Measurements from ENCODE around the gene KRTAP5-8.
A peak's percentile ranks its signal among the peaks of the same experiment; 100 is the strongest.
"Not testable (repeated sequence)": the region's sequence is repeated elsewhere in the genome, so short reads cannot be mapped to it uniquely, and the experiment has no call there.

The KRTAP5-8 gene

DNA sequence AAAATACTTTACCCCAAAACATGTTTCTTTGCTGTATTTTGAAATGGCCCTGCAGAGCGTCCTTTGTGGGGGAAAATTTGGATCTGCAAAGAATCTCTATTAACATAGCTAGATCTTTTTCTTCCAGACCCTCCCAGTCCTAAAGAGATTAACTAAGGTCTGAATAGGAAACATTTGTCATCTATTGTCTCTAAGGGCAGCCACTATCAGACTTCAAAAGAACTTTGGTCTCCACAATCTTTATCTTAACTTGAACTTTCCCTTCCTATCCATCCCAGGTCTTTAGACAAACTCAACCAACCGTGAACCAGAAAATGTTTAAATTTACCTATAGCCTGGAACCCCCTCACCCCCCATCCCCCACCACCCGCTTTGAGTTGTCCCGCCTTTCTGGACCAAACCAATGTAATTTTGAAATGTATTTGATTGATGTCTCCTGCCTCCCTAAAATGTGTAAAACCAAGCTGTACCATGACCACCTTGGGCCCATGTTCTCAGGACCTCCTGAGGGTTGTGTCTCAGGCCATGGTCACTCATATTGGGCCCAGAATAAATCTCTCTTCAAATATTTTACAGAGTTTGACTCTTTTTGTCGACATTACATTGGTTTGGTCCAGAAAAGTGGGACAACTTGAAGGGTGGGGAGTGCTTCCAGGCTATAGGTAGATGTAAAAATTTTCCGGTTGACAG, 6.8 kb downstream of the KRTAP5-8 start:
- no peak for DNase-seq

DNA sequence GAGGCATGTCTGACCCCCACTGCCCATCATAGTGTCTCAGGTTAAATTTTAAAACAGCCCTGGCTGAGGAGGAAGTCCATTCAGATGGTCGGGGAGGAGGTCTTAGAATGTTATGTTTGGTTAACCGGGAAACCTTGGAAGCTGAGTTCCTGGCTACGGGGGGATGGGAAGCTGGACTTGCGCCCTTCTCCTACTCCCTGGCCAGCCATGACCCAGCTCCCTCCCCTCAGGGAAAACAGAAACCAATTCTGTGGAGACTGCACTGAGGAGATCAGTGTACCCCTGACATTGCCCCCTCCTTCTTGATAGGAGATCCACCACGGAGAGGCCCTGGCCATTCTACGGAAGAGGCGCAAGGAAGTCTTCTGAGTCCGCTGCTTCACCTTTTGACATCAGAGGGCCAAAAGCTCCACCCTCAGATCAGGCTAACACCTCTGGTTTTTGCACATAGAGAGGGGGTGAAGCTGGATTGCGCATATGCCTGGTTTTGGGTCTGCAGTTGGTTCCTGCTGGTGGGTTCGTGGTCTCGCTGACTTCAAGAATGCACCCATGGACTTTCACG, 7.7 kb downstream of the KRTAP5-8 start:
- DNase-seq, result no peak

DNA sequence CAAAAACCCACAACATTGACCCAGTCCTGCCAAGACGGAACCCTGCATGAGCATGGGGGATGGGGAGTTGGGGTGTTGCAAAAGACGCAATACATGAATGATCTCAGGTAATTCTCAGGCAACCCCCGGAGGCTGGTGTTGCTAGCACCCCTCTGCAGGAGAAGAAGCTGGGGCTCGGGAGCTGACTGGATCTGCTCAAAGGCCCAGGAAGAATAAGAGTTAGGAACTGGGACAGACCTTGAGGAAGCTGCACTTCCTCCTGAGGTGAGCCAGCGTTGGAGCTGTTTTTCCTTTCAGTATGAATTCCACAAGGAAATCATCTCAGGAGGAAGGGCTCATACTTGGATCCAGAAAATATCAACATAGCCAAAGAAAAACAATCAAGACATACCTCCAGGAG, 10.3 kb downstream of the KRTAP5-8 start, which contains the start of gene KRTAP5-9:
TSS of gene KRTAP5-9 (plus strand) at position 301 of the 400 bp plus-strand sequence. CDS start 238 bp downstream, outside the sequence.
- DNase-seq, result no peak

DNA sequence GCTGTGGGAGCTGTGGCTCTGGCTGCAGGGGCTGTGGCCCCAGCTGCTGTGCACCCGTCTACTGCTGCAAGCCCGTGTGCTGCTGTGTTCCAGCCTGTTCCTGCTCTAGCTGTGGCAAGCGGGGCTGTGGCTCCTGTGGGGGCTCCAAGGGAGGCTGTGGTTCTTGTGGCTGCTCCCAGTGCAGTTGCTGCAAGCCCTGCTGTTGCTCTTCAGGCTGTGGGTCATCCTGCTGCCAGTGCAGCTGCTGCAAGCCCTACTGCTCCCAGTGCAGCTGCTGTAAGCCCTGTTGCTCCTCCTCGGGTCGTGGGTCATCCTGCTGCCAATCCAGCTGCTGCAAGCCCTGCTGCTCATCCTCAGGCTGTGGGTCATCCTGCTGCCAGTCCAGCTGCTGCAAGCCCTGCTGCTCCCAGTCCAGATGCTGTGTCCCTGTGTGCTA, 10.9 kb downstream of the KRTAP5-8 start:
- no peak for DNase-seq

DNA sequence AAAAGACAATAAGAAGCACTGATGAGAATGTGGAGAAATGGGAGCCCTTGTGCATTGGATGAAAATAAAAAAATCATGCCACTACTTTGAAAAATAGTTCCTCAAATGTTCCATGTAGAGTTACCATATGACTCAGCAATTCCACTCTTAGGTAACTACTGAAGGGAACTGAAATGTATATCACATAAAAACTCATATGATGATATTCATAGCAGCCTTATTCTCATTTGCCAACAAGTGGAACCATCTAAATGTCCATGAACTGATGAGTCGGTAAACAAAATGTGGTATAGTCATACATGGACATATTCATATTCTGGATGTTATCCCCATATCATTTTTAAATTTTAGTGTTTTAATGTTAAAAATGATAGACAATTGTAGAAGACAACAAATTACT, 13.9 kb downstream of the KRTAP5-8 start:
- no peak for DNase-seq

DNA sequence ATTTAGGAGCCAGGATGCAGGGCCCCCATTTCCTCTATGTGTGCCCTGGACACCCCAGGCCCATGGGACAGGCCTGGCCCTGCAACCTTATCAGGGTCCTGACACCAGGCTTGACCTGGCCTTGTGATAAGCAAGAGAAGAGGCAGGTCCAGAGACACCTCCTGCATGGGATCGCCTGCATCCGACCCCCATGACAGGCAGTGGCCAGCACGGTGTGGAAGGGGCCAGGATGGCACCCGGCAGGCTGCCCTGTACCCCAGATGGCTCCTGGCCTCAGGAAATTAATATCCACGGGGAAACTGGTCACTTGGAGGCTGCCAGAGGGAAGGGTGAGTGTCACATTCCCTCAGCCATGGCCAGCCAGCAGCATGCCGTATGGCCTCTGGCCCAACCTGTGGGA, 17.2 kb downstream of the KRTAP5-8 start:
- DNase-seq, result no peak

DNA sequence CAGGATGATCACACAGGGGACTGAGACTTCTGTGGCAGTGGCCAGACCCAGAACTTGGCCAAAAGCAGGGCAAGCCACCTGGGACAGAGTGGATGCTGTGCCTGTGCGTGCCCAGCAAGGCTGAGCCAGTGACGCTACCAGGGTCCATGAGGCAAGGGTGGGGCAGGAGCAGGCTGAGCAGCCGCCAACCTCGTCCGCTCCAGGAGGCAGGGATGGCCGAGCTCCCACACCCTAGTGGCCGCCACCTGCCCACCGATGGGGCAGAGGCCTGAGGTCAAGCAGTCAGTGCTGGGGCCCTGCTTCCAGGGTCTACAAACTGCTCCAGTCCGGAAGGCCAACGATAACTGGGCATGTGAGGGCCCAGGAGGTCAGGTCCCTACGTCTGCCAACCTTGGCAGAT, 17.7 kb downstream of the KRTAP5-8 start:
- no peak for DNase-seq

DNA sequence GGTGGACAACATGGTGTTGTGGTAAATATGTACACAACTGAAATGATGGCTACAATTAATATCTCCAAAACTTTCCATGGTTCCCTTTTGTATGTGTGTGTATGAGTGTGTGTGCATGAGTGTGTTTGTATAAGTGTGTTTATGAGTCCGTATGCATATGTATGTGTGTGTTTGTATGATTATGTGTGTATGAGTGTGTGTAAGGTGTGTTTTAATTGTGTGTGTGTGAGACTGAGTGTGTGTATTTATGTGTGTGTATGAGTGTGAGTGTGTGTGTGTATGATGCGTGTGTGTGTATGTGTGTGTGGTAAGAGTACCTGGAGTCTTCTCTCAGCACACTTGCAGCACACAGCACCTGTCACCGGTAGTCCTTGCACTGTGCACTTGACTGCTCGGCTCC, 18.2 kb downstream of the KRTAP5-8 start:
- DNase-seq, result no peak

DNA sequence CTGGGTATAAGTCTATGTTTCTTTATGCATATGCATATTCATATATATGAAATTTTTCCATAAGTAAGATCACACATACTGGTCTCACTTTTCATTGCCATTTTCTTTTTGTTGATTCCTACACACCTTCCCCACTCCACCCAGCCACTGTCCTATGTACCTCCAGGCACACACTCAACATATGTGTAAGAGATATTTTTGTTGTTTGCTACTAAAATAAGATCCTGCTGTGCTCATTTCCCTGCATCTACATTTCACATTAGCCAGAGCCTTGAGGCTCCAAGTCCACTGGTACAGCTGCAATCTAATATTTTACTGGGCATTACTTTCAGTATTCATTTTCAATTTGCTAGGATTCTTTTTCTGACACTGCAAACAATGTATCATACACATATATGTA, 19.4 kb downstream of the KRTAP5-8 start:
- DNase-seq, result no peak

DNA sequence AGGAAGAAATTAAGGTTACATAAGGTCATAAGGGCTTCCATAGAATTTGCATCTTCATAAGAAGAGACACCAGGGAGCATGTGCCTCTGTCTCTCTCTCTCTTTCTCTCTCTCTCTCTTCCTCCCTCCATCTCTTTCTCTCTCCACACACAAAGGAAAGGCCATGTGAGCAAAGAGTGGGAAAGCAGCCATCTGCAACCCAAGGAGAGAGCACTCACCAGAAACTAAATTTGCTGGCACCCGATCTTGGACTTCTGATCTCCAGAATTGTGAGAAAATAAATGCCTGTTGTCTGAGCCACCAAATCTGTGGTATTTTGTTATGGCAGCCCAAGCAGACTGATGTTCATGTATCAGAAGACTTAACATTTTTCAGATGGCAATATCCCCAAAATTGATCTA, 21.2 kb downstream of the KRTAP5-8 start:
- DNase-seq, result no peak

DNA sequence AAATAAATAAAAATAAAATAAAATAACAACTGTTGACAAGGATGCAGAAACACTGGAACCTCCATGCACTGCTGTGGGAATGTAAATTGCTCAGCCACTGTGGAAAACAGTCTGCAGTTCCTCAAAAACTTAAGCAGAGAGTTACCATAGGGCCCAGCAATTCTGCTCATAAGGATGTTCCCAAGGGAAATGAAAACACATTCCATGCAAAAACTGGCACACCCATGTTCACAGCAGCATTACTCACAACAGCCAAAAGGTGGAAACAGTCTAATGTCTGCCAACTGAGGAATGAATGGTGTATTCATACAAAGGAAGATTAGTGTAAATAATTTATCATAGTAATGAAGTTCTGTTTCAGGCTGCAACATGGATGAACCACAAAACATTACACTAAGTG, 24.3 kb downstream of the KRTAP5-8 start:
- no peak for DNase-seq

DNA sequence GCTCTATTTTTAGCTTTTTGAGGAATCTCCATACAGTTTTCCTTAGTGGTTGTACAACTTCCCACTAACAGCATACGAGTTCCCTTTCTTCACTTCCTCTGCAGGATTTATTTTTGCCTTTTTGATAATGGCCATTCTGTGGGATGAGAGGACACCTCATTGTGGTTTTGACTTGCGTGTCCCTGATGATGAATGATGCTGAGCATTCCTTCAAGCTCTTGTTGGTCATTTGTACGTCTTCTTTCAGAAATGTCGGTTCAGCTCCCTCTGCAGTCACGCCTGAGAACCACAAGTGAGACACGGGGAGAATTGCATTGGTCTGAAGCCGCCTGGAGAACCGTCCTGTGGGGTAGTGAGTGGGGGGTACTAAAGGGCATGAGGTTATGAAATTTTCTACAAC, 25.6 kb downstream of the KRTAP5-8 start:
- no peak for DNase-seq

DNA sequence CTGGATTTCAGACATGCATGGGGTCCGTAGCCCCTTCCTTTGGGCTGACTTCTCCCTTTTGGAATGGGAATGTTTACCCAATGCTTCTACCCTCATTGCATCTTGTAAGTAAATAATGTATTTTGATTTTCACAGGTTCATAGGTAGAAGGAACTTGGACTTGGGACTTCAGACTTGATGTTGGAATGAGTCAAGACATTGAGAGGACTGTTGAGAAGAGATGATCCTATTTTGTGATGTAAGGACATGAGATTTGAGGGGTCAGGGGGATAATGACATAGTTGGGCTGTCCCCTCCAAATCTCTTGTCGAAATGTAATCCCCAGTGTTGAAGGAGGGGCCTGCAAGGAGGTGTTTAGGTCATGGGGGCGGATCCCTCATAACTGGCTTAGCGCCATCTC, 26.6 kb downstream of the KRTAP5-8 start:
- DNase-seq, result no peak

DNA sequence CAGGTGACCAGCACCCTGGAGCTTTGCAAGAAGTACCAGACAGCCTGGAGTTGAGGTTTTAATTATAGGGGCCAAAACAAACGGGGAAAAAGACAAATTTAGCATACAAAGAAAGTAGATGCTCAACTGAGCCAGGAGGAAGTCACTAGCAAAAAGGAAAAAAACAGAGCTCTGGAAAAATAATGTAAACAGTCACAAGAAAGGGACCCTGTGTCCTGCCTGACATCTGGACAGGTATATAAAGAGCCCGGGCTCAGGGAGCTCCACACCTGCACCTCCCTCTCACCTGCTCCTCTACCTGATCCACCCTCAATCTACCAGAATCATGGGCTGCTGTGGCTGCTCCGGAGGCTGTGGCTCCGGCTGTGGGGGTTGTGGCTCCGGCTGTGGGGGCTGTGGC, 27.4 kb downstream of the KRTAP5-8 start, which contains the start of gene KRTAP5-10:
TSS of gene KRTAP5-10 (plus strand) at position 301 of the 400 bp plus-strand sequence. CDS start at position 326, 25 bp downstream.
- no peak for DNase-seq

DNA sequence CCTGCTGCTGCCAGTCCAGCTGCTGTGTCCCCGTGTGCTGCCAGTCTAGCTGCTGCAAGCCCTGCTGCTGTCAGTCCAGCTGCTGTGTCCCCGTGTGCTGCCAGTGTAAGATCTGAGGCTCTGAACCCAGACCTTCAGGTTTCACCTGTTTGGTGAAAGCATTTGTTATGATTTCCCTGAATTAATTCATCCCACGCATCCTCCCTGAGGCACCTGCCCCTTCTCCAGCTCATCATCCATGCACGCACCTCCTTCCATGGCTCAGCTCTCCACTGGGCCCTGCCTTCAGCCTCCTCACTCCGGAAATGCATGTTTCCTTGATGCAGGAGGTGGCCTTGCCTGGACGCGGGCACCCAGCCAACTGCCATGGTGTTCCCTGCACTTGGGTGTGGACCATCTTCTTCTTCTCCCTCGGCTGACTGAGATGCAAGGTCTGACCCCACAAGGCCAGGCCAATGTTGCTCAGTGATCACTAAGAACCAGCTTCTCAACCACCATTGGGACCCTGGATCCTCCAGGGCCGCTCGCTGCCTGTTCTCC, 28.3 kb downstream of the KRTAP5-8 start:
- no peak for DNase-seq

DNA sequence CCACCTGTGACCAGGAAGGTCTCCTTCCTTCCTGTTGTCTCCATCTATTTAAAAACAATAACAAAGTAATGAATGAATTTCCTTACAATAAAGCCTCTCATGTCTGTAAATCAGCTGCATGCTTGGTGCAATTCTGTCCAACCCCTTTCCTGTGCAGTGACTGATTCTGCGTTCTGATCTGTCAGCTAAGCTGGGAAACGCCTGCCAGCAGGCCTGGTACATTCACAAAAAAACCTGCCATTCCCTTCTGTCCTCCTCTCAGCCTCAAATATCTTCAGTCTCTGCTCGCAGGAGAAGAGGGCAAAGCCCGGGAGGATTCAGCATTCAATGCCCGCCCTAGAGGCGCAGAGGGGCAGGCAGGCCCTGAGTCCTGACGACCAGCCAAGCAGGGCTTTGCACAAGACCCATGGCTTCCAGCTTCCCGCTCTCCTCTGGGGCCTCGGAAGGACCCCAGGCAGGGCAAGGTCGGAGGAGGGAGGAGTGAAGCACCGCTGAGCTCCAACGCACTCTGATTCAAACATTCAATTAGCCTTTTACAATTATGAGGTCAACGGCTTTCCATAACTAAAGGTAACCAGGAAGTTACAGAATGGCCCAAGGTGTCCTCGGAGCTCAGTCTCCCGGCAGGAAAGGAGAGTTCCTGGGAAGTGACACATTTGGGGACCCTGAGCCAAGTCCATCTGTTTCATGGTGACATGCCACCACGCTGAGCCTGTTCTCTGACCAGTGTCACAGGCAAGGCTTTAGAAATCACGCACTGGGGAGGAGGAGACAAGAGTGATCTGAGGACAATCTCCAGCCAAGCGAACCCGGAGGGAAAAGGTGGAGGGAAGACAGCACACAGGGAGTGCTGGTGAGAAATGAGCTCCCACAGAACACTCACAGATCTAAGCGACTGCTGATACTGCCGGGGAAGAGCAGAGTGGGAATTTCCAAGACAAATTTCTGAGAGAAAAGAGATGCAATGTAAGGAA, 29.1 kb downstream of the KRTAP5-8 start:
- not testable (repeated sequence) for DNase-seq

DNA sequence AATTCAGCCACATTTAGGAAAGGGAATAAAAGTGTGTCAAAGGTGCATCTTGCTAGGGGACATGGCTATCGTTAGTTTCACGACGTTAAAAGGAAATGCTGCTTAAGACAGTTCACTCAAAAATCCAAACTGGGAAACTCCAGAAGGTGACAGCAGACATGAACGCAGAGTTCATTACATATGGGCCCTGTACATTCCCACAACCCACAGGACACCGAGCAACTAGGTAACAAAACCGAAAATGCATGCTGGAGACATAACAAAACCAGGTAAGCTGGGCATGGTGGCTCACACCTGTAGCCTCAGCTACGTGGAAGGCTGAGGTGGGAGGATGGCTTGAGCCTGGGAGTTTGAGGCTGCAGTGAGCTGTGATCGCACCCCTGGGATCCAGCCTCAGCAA, 29.8 kb downstream of the KRTAP5-8 start:
- DNase-seq, result not testable (repeated sequence)

DNA sequence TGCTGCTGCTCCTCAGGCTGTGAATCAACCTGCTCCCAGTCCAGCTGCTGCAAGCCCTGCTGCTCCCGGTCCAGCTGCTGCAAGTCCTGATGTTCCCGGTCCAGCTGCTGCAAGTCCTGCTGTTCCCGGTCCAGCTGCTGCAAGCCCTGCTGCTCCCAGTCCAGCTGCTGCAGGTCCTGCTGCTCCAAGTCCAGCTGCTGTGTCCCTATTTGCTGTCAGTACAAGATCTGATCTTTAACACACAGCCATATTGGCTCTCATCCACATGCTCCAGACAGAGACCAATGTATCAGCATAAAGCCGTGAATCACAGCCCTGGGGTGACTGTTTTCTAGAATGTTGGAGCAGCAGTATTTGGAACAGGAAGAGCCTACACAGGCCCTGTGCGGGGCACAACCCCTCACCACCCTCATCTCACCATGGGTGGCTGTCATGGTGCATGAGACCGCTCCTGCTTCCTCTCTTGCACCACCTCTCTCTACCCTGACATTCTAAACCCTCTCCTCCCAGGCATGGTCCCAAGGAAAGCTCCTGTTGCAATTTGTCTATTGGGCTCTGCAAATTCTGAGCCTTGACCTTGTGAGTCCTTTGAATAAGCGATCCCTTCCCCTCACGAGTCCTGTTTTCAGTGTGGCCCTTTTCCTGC, 31.0 kb downstream of the KRTAP5-8 start:
- peak; percentile 54 for DNase-seq

DNA sequence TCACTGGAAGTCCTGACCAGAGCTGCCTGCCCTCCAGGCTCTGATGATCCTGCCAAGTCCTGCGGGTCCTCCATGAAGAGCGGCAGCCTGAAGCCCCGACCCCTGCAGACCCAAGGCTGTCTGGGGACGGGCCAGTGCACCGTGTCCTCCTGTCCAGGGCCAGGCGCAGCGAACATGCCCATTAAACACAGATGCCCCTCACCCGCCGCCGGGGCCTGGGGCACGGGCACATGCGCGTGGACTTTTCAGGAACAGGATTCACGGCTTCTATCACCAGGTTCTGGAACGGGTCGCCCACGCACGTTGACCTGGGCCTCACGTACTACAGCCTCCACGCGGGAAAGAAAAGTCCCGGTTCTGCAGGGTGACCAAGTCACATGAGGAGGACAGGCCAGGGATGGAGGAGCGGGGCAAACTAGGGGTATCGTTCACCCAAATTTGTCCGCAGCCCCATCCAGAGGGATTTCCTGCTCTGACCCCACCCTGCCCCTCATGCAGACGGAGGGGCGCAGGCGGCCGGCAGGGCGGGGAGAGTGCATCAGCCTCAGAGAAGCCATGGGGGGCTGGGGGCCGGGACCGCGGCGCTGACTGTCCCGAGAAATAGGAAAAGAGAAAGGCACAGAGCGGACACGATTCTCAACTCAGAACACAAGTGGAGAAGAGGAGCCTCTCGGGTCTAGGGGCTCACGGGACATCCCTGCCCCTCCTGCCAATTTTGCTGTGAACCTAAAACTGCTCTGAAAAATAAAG, 33.5 kb downstream of the KRTAP5-8 start:
- DNase-seq, result not testable (repeated sequence)

DNA sequence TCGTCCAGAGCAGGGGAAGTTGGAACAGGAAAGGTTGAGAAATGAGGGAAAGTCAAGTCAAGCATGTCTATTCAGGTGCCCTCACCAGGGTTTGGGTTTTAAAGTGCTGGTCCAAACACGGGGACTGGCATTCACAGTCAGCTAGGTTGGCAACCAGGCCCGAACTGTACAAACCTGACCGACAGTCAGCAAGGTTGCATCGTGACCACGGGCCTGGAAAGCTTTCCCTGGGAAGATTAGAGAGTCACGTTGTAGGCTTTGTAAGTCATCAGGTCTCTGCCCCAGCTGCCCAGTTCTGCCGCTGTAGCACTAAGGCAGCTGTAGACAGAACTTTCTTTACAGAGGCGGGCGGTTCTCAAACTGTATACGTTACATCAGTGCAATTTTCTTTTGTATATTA, 35.0 kb downstream of the KRTAP5-8 start:
- no peak for DNase-seq

DNA sequence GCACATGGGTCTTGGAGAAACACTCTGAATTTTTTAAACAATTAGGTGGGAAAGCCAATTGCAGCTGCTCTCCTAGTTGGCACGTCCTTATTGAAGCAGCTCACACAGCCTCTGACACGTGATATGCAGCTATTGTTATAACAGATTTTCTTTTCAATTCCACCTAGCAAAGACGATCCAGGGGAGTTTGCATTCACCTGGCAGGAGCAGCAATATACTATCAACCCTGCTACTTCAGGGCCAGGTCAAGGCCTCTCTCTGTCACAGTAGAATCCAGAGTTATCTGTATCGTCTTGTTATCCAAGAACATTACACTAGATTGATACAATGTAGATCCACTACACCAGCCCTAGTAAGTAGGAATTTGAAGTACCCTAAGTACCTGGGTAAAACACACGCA, 36.6 kb downstream of the KRTAP5-8 start:
- no peak for DNase-seq

All from left hindlimb (tissue), 1 donor.